Small intestine (tissue), 16 donors: ENCODE results near the gene B4GALT6. TPM values are rescaled to one million over a fixed set of nuclear protein-coding genes. Genes with fewer than 3 reads are reported as not detected.
"Not testable (repeated sequence)": the region's sequence is repeated elsewhere in the genome, so short reads cannot be mapped to it uniquely, and the experiment has no call there.

Source experiments
- DNase-seq, 2 donors: peaks; one replicate each; pipeline versions ENCODE4 v3.0.0 to v3.0.0-alpha.2; 2013
- FAIRE-seq: peaks from 2 replicates; lab custom pipeline; 2012; peaks lifted over from hg19 to GRCh38; lab: Jason Lieb, UNC
- H3K27ac ChIP-seq, 3 donors: one replicate each; pipeline ENCODE4 v1.5.1; 2013; ENCODE audit warnings: low read length in 2 of 3, mild to moderate bottlenecking in 2 of 3, control low read depth in 1 of 3, inconsistent platforms in 1 of 3, low read depth in 1 of 3, moderate library complexity in 1 of 3
- H3K27me3 ChIP-seq, 3 donors: one replicate each; pipeline ENCODE4 v1.6.1; 2013; ENCODE audit warnings: low read length in 3 of 3, inconsistent platforms in 1 of 3; ENCODE audit not compliant: control insufficient read depth in 3 of 3, insufficient read depth in 3 of 3
- H3K36me3 ChIP-seq, 3 donors: one replicate each; pipeline ENCODE4 v1.6.1; 2013; ENCODE audit warnings: low read length in 3 of 3, inconsistent platforms in 1 of 3, low read depth in 1 of 3, mild to moderate bottlenecking in 1 of 3, moderate library complexity in 1 of 3; ENCODE audit not compliant: control insufficient read depth in 3 of 3, insufficient read depth in 2 of 3
- H3K4me1 ChIP-seq, 3 donors: one replicate each; pipeline ENCODE4 v1.6.1; 2013; ENCODE audit warnings: low read length in 2 of 3, inconsistent platforms in 1 of 3, low read depth in 1 of 3, mild to moderate bottlenecking in 1 of 3, moderate library complexity in 1 of 3; ENCODE audit not compliant: control insufficient read depth in 3 of 3, insufficient read depth in 2 of 3
- H3K4me3 ChIP-seq, 3 donors: one replicate each; pipeline ENCODE4 v1.5.1; 2013; ENCODE audit warnings: low read length in 3 of 3, control low read depth in 1 of 3, inconsistent platforms in 1 of 3, low read depth in 1 of 3, mild to moderate bottlenecking in 1 of 3, moderate library complexity in 1 of 3
- H3K9me3 ChIP-seq, 2 donors: one replicate each; pipeline ENCODE4 v1.6.1; 2013; ENCODE audit warnings: low read depth in 1 of 2, low read length in 1 of 2; ENCODE audit not compliant: control insufficient read depth in 2 of 2, insufficient read depth in 1 of 2
- WGBS, 3 donors: extraction: QIAGEN DNeasy Blood & Tissue Kit; methylation state at CpG; one replicate each; pipeline ENCODE4 v1.1.7; 2013; 5-methylcytosine and 5-hydroxymethylcytosine counted together
- long read RNA-seq, 10 donors: transcript quantifications; one replicate each; lab custom pipeline, GENCODE V29; 2026
- polyA plus RNA-seq, 4 donors: library from polyadenylated mRNA; stranded (reverse) in 3 of 4; unstranded in 1 of 4; fragments of 200-250 nt in 3 of 4; fragments of 120-200 nt in 1 of 4; gene quantifications; one replicate each; pipeline versions ENCODE4 v1.2.1 to v1.2.3, GENCODE V29; 2013
- donor health status: healthy with polysubstance abuse.
- donor health status: control.
- donor health status: control.
- donor health status: Bipolar disorder and iron deficiency.
- donor health status: healthy.

Gene B4GALT6, protein sequence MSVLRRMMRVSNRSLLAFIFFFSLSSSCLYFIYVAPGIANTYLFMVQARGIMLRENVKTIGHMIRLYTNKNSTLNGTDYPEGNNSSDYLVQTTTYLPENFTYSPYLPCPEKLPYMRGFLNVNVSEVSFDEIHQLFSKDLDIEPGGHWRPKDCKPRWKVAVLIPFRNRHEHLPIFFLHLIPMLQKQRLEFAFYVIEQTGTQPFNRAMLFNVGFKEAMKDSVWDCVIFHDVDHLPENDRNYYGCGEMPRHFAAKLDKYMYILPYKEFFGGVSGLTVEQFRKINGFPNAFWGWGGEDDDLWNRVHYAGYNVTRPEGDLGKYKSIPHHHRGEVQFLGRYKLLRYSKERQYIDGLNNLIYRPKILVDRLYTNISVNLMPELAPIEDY
- 10 to 100 TPM in 2 of 4 donors, 1 to 10 TPM in 2; 4.7 to 10.3 (median 8.1) TPM for polyA plus RNA-seq
- long read RNA-seq, donor 1 = 0 reads
- long read RNA-seq, donor 2 = 0 reads
- long read RNA-seq, donor 3, partial matches to known transcripts = 0 of 1 reads
- long read RNA-seq, donor 3, other reads (novel, unspliced or antisense) = 0 of 1 reads
- long read RNA-seq, donor 4 = 0 reads
- long read RNA-seq, donor 5 = 0 reads
- long read RNA-seq, donor 6, partial matches to known transcripts = 0 of 1 reads
- long read RNA-seq, donor 6, other reads (novel, unspliced or antisense) = 0 of 1 reads
- long read RNA-seq, donor 7, partial matches to known transcripts = 0 of 1 reads
- long read RNA-seq, donor 7, other reads (novel, unspliced or antisense) = 0 of 1 reads
- long read RNA-seq, donor 8 = 0 reads
- long read RNA-seq, donor 9, partial matches to known transcripts = 37 of 37 reads
- long read RNA-seq, donor 9, other reads (novel, unspliced or antisense) = 0 of 37 reads
- long read RNA-seq, donor 10, partial matches to known transcripts = 0 of 3 reads
- long read RNA-seq, donor 10, other reads (novel, unspliced or antisense) = 0 of 3 reads

DNA sequence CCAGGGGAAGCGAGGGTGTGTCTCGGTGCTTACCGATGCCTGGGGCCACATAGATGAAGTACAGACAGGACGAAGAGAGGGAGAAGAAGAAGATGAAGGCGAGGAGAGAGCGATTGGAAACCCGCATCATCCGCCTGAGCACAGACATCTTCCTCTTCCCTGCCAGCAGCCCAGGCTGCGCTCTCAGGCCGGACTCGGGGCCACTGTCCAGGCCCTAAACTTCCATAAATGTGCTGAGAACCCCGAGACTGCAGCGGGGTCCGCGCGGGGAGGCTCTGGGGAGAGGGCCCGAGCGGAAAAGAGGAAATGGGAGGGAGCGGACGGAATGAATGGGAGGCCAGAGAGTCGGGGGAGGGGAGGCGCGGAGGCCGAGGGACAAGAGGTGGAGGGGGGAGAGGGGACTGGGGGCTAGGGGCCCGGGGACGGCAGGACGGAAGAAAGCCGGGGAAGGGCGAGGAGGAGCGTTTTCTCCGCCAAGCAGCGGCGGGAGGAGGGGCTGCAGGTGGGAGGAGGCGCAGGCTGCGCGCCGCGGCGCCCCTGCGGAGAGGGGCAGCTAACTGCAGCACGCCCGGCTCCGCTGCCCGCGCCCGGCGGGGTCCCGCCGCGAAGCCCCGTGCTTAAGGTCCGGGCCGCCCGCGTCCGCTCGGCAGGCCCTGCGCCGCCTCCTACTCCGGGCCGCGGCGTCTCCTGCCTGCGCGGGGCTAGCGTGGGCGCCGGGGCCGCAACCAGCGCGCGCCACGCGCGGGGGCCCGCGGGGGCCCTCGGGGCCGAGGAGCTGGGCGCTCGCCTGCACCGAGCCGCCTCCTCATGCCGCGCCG, at the start of gene B4GALT6:
B4GALT6 (minus strand) TSS at position 303 of the 818 bp plus-strand sequence; CDS start at position 148, 155 bp downstream.
- H3K4me3 ChIP-seq = peak within 1 kb of the TSS; percentile 48 to 72 (median 70)
- peak within 1 kb of the TSS; percentile 71 to 77 (median 71) for H3K27ac ChIP-seq
- no peaks in the 10 kb centered on the region for H3K27me3 ChIP-seq
- no peak for FAIRE-seq
- DNase-seq = peak; percentile 61 to 74
- no peaks in the 10 kb centered on the region for H3K36me3 ChIP-seq
- no peaks in the 10 kb centered on the region for H3K9me3 ChIP-seq
- H3K4me1 ChIP-seq = peaks cover 0 to 36% (median 0%) of the 10 kb centered on the region in 3 donors
- 1 to 3% (median 2%) methylated on average over 29 to 86 of the region's 86 CpGs for WGBS, 3 donors

GRCh38 chr18:31731628-31732027, 47.2 kb upstream of the B4GALT6 start:
- no peak for DNase-seq
- no peak for FAIRE-seq
- no peak overlapping the region for H3K4me3 ChIP-seq
- H3K27me3 ChIP-seq = peaks cover 0 to 4% (median 0%) of the 10 kb centered on the region in 3 donors
- WGBS, 3 donors = 61 to 83% (median 77%) methylated on average over 3 of the region's 3 CpGs
- no peaks in the 10 kb centered on the region for H3K4me1 ChIP-seq
- H3K9me3 ChIP-seq = no peaks in the 10 kb centered on the region
- H3K36me3 ChIP-seq = no peaks in the 10 kb centered on the region
- H3K27ac ChIP-seq = no peak overlapping the region

GRCh38 chr18:31729196-31729595, 44.8 kb upstream of the B4GALT6 start:
- H3K36me3 ChIP-seq, H3K27me3 ChIP-seq, FAIRE-seq, H3K9me3 ChIP-seq, H3K27ac ChIP-seq, H3K4me1 ChIP-seq, DNase-seq, H3K4me3 ChIP-seq: not testable (repeated sequence)
- WGBS, 3 donors = 82 to 91% (median 91%) methylated on average over 2 of the region's 2 CpGs

DNA sequence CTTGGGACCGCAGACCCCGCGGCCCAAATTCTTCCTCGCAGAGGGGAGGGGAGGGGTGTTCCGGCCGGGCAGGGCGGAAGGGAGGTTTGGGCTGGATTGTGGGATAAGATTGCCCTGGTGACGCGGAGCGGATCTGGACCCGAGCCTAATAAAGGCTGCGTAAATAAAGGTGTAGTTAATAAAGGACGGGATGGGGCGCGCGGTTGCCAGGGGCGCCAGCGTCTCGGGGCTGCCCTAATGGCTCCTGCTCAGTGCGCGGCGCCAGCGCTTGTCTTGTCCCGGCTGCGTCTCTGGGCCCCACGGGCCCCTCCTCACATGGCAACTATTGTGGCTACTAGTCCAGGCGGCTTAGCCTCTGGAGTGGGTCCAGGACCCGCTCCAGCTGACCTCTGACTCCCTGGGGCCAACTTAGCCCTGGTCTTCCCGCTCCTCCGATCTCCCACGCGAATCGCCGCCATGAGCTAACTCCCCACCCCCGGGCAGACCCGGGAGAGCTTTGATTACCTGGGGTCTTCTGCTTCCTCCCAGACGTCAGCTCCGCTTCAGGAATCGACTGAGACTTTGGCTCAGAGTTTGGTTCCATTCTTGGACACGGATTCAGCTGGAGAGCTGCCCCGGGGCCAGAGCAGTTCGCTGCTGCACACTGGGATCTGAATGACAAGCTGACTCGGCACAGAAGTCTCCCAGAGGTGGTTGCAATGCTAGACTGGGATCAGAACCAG, 39.8 kb upstream of the B4GALT6 start:
- FAIRE-seq = no peak
- Histone ChIP-seq H3K9me3 (peaks cover 0 to 8% of the 10 kb centered on the region in 2 donors), H3K36me3 (no peaks in the 10 kb centered on the region), H3K4me1 (no peaks in the 10 kb centered on the region), H3K4me3 (peak overlapping the region; percentile 3 to 66 (median 42)), H3K27ac (no peak overlapping the region), H3K27me3 (peaks cover 0 to 1% (median 0%) of the 10 kb centered on the region in 3 donors)
- WGBS, 3 donors = 5 to 11% (median 10%) methylated on average over 40 to 43 of the region's 43 CpGs
- DNase-seq = peak; percentile 37 to 56

- FAIRE-seq = no peak
- WGBS, 3 donors = 44 to 55% (median 55%) methylated on average over 7 of the region's 7 CpGs
- no peaks in the 10 kb centered on the region for H3K4me1 ChIP-seq
- H3K27me3 ChIP-seq = peaks cover 0 to 1% (median 0%) of the 10 kb centered on the region in 3 donors
- peak in 1 of 2 donors; percentile 4 for DNase-seq
- no peaks in the 10 kb centered on the region for H3K36me3 ChIP-seq
- H3K27ac ChIP-seq = no peak overlapping the region
- peaks cover 0 to 13% of the 10 kb centered on the region in 2 donors for H3K9me3 ChIP-seq
- H3K4me3 ChIP-seq = peak overlapping the region in 2 of 3 donors; percentile 42 to 66
These were observed 39.2 kb upstream of the B4GALT6 start for GRCh38 chr18:31723639-31723989.

DNA sequence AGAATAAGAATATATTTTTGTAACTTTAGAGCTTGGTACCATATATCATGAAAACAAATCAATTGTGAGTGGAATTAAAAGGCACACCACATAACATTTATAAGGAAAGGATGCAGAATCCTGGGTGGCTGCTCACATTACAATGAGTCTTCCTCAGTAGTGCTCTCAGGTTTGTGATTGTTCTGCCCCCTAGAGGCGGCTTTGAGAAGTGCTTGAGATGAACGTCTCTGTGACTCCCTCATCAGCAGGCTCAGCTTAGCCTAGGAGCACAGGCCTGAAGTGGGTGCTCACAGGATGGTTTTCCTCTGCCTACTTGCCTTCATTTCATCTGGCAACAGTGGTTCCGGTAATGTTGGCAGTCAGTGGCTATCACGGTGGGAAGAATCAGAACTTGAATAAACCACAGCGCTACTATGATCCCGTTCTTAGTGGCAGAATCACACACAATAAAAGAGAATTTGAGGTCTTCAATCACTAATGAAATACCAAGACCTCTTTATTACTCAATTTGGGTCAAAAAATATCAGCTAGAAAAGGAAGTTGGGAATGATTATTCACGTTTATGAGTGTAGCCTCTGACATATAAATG, 38.1 kb upstream of the B4GALT6 start:
- WGBS, 3 donors = 34 to 41% (median 36%) methylated on average over 7 of the region's 7 CpGs
- DNase-seq (peak; percentile 90 to 91), FAIRE-seq (no peak)
- Histone ChIP-seq H3K27me3 (no peaks in the 10 kb centered on the region), H3K4me3 (no peak overlapping the region), H3K27ac (no peak overlapping the region), H3K9me3 (peaks cover 0 to 19% of the 10 kb centered on the region in 2 donors), H3K4me1 (no peaks in the 10 kb centered on the region), H3K36me3 (no peaks in the 10 kb centered on the region)

GRCh38 chr18:31721601-31722000, 37.2 kb upstream of the B4GALT6 start:
- Histone ChIP-seq H3K27ac (no peak overlapping the region), H3K27me3 (no peaks in the 10 kb centered on the region), H3K36me3 (no peaks in the 10 kb centered on the region), H3K9me3 (peaks cover 0 to 19% of the 10 kb centered on the region in 2 donors), H3K4me3 (no peak overlapping the region), H3K4me1 (no peaks in the 10 kb centered on the region)
- FAIRE-seq = no peak
- no peak for DNase-seq
- WGBS, 3 donors = 79 to 82% (median 81%) methylated on average over 3 of the region's 3 CpGs
